PC-9 (cell line): ENCODE data around the gene SVOP. TPM values are rescaled to one million over a fixed set of nuclear protein-coding genes. Genes with fewer than 3 reads are reported as not detected.

Experiments used
- BruUV-seq: library from RNA; stranded (reverse); fragments of 400-500 nt; replicated peaks from 2 replicates; lab custom pipeline; 2021; lab: Mats Ljungman, UMichigan
- CTCF ChIA-PET: fragments of 300-600 bp; sonication (Branson Sonifier 250); formaldehyde crosslinking; loops from one replicate; lab custom pipeline; 2022; ENCODE audit warnings: antibody characterized with exemption; lab: Charles Lee
- POLR2A ChIA-PET: fragments of 300-600 bp; sonication (Branson Sonifier 250); formaldehyde crosslinking; loops from one replicate; lab custom pipeline; 2022; ENCODE audit warnings: antibody characterized with exemption; ENCODE audit not compliant: unreplicated experiment; lab: Charles Lee
- DNase-seq, 2 experiments: peaks; one replicate each; pipeline versions ENCODE4 v3.0.0 to v3.0.0-alpha.2; 2015 to 2022; ENCODE audit warnings: mixed read lengths in 1 of 2
- H2AFZ ChIP-seq: fragments of 200-600 bp; sonication (generic); 2 replicates; pipeline ENCODE4 v1.8.1; 2017; ENCODE audit warnings: antibody characterized with exemption
- H3F3A ChIP-seq: fragments of 200-600 bp; sonication (generic); 2 replicates; pipeline ENCODE4 v1.8.1; 2017; ENCODE audit warnings: antibody characterized with exemption, mild to moderate bottlenecking, low read depth; ENCODE audit not compliant: insufficient read depth
- H3K27ac ChIP-seq: fragments of 200-600 bp; sonication (generic); 2 replicates; pipeline ENCODE4 v1.6.1; 2016; ENCODE audit warnings: mixed run types
- H3K27me3 ChIP-seq: fragments of 200-600 bp; sonication (generic); 2 replicates; pipeline ENCODE4 v1.6.1; 2016; ENCODE audit warnings: low read depth, mixed run types; ENCODE audit not compliant: insufficient read depth
- H3K36me3 ChIP-seq: fragments of 200-600 bp; sonication (generic); 2 replicates; pipeline ENCODE4 v1.6.1; 2016; ENCODE audit warnings: low read depth, mixed run types
- H3K4me1 ChIP-seq: fragments of 200-600 bp; sonication (generic); replicated peaks from 2 replicates; pipeline ENCODE4 v1.6.1; 2016; ENCODE audit warnings: mixed run types; ENCODE audit not compliant: insufficient read depth
- H3K4me2 ChIP-seq: fragments of 200-600 bp; sonication (generic); 2 replicates; pipeline ENCODE4 v1.6.1; 2017; ENCODE audit warnings: mixed run types
- H3K4me3 ChIP-seq: fragments of 200-600 bp; sonication (generic); 2 replicates; pipeline ENCODE4 v1.6.1; 2016; ENCODE audit warnings: mixed run types
- H3K79me2 ChIP-seq: fragments of 200-600 bp; sonication (generic); 2 replicates; pipeline ENCODE4 v1.6.1; 2017; ENCODE audit warnings: low read depth, mixed run types
- H3K9me2 ChIP-seq: fragments of 200-600 bp; sonication (generic); 2 replicates; pipeline ENCODE4 v1.8.1; 2017; ENCODE audit warnings: mild to moderate bottlenecking; ENCODE audit not compliant: insufficient read depth
- H3K9me3 ChIP-seq: fragments of 200-600 bp; sonication (generic); 2 replicates; pipeline ENCODE4 v1.8.1; 2016; ENCODE audit warnings: low read depth; ENCODE audit not compliant: insufficient read depth
- H4K20me1 ChIP-seq: fragments of 200-600 bp; sonication (generic); 2 replicates; pipeline ENCODE4 v1.8.1; 2017; ENCODE audit not compliant: insufficient read depth
- EZH2 ChIP-seq: fragments of 200-600 bp; sonication (generic); IDR thresholded peaks from 2 replicates; pipeline ENCODE4 v1.8.0; 2017; ENCODE audit warnings: antibody characterized with exemption, low read depth
- intact Hi-C: fragments of 100-400 bp; cut with micrococcal nuclease; formaldehyde crosslinking; loops from one replicate; pipeline ENCODE4 v1.10.0; 2022; ENCODE audit not compliant: unreplicated experiment
- total RNA-seq: library from RNA; stranded (reverse); gene quantifications from 2 replicates; pipeline ENCODE4 v1.2.3, GENCODE V29; 2021
- TF ChIP-seq, protein P1 (sequence below): fragments of 200-600 bp; sonication (generic); conservative IDR thresholded peaks from 2 replicates; pipeline ENCODE4 v1.6.1; 2017; ENCODE audit warnings: mixed run types, antibody characterized with exemption, mild to moderate bottlenecking, moderate library complexity

The SVOP gene
- total RNA-seq, 1 experiment from 2014 or later, result not detected

DNA sequence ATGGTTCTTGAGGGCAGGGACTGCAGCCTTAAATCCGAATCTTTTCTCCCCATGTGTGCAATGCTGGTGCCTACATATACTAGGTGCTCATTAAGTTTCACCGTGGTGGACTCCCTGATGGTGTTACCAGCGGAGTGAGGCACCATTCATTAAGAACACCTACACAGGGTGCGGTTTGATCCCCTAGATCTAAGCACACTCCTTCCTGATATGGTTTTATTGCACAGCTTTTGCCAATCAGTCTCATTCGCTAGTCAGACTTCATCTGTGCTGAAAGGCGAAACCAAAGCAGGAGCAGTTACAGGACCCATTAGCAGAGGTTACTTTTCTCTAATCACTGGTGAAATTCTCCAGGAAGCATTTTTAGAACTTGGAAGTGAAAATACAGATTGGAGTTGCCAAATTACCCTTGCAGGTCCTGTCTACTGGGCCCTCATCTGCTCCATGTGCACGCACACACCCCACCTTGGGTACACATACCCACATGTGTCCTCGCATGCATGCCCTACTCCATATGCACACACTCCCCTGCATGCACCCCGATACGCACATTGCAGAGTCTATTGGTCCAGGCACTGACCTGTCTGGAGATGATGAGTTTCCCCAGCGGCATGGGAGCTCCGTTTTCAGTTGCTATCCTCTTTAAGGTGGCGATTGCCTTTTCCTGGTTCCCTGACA is 82.5 kb downstream of the SVOP start:
- intact Hi-C loops, result no loop called here
- TF ChIP-seq, protein P1, sequence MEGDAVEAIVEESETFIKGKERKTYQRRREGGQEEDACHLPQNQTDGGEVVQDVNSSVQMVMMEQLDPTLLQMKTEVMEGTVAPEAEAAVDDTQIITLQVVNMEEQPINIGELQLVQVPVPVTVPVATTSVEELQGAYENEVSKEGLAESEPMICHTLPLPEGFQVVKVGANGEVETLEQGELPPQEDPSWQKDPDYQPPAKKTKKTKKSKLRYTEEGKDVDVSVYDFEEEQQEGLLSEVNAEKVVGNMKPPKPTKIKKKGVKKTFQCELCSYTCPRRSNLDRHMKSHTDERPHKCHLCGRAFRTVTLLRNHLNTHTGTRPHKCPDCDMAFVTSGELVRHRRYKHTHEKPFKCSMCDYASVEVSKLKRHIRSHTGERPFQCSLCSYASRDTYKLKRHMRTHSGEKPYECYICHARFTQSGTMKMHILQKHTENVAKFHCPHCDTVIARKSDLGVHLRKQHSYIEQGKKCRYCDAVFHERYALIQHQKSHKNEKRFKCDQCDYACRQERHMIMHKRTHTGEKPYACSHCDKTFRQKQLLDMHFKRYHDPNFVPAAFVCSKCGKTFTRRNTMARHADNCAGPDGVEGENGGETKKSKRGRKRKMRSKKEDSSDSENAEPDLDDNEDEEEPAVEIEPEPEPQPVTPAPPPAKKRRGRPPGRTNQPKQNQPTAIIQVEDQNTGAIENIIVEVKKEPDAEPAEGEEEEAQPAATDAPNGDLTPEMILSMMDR, result no peak
- TF ChIP-seq EZH2, result no peak
- POLR2A ChIA-PET, result no interaction called here

DNA sequence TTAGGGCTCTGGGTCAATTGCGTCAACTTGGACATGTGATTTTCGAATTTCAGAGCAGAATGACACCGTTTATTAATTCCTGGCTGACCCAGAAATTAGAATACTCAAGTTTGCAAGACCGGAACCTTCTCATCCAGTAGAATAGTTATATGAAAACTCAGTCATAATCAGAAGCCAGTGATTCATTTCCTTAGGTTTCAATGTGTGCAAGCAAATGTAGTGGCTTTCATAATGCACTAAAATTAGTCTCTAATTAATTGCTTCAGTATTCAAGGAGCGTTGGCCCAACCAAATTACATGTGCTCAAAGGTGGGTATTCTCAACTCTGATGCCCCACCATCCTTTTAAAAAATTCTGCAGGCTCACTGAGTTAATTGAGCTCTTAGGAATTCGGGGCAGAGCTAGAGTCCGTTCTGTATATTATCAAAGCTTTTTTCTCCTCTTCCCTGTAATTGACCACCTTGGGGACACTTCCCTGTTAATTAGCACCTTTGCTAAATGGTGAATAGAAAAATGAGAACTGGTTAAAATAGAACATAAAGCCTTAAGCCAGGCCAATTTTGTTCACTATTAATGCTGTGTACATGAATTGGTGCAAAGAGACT is 85.6 kb downstream of the SVOP start:
- H3K27ac ChIP-seq, result no peak overlapping the region
- no TSS peak for BruUV-seq
- H3K4me1 ChIP-seq, result no peaks in the 10 kb centered on the region
- H3K79me2 ChIP-seq, result no peaks in the 10 kb centered on the region
- POLR2A ChIA-PET, result no interaction called here
- H3K4me3 ChIP-seq, result no peak overlapping the region
- no peaks in the 10 kb centered on the region for H3K9me3 ChIP-seq
- no peaks in the 10 kb centered on the region for H3K9me2 ChIP-seq
- H4K20me1 ChIP-seq, result no peaks in the 10 kb centered on the region
- H3K36me3 ChIP-seq, result no peaks in the 10 kb centered on the region
- intact Hi-C loops, result no loop called here
- CTCF ChIA-PET, result no interaction called here
- no peak for DNase-seq
- TF ChIP-seq, protein P1, result no peak
- no peak for TF ChIP-seq EZH2
- no peak overlapping the region for H2AFZ ChIP-seq
- no peaks in the 10 kb centered on the region for H3F3A ChIP-seq
- H3K4me2 ChIP-seq, result no peak overlapping the region
- H3K27me3 ChIP-seq, result peaks cover 25% of the 10 kb centered on the region

More for the DNA sequence above, 82.5 kb downstream of the SVOP start:
- H4K20me1 ChIP-seq, result no peaks in the 10 kb centered on the region
- H3F3A ChIP-seq, result no peaks in the 10 kb centered on the region
- no peaks in the 10 kb centered on the region for H3K9me3 ChIP-seq
- H2AFZ ChIP-seq, result no peak overlapping the region
- no TSS peak for BruUV-seq
- CTCF ChIA-PET, result no interaction called here
- H3K27me3 ChIP-seq, result peaks cover 25% of the 10 kb centered on the region
- no peak overlapping the region for H3K27ac ChIP-seq
- no peak overlapping the region for H3K4me2 ChIP-seq
- no peak for DNase-seq
- H3K79me2 ChIP-seq, result no peaks in the 10 kb centered on the region
- H3K36me3 ChIP-seq, result no peaks in the 10 kb centered on the region
- no peak overlapping the region for H3K4me3 ChIP-seq
- H3K9me2 ChIP-seq, result no peaks in the 10 kb centered on the region
- H3K4me1 ChIP-seq, result no peaks in the 10 kb centered on the region

DNA sequence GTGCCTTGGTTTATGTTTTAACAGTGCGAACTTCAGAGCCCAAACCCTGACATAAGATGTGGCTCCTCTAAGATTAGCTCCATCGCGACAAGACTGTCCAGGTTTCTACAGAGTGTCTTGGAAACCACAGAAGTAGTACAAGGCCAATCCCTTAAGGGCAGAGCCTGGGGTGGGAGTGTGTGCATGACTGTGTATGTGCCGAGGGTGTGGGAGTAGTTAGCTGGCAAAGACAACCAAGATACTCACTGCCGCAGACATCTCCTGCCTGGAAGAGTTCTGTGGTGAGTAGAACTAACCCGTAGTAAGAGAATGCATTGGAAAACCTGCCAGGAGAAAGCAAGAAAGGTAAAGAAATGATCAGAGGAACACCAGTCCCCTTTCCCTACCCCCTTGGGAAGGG is 86.9 kb downstream of the SVOP start:
- Histone ChIP-seq H3K27ac (no peak overlapping the region), H3K27me3 (peaks cover 22% of the 10 kb centered on the region), H3K36me3 (no peaks in the 10 kb centered on the region), H3K4me2 (no peak overlapping the region), H4K20me1 (no peaks in the 10 kb centered on the region), H3K4me3 (no peak overlapping the region), H3K9me2 (no peaks in the 10 kb centered on the region), H3F3A (no peaks in the 10 kb centered on the region), H2AFZ (no peak overlapping the region), H3K4me1 (no peaks in the 10 kb centered on the region), H3K79me2 (no peaks in the 10 kb centered on the region), H3K9me3 (no peaks in the 10 kb centered on the region)
- POLR2A ChIA-PET, result no interaction called here
- no peak for DNase-seq
- no peak for TF ChIP-seq EZH2
- TF ChIP-seq, protein P1, result no peak
- no TSS peak for BruUV-seq
- intact Hi-C loops, result no loop called here
- CTCF ChIA-PET, result no interaction called here
